OCI-M1 (cell line): ENCODE measurements around the gene MAPK13.
"Not testable (repeated sequence)": the region's sequence is repeated elsewhere in the genome, so short reads cannot be mapped to it uniquely, and the experiment has no call there.

Experiments used
- DNase-seq: peaks from one replicate; lab custom pipeline; 2025; lab: John Stamatoyannopoulos, UW

The MAPK13 gene

GRCh38 chr6:36114798-36115408, 15.4 kb upstream of the MAPK13 start:
- peak; percentile 72 for DNase-seq

GRCh38 chr6:36115412-36115811, 14.9 kb upstream of the MAPK13 start:
- no peak for DNase-seq

GRCh38 chr6:36116066-36116864, 14.0 kb upstream of the MAPK13 start:
- no peak for DNase-seq

GRCh38 chr6:36116943-36117342, 13.4 kb upstream of the MAPK13 start:
- peak; percentile 76 for DNase-seq

- peak; percentile 60 for DNase-seq
Observed at GRCh38 chr6:36117658-36118549, 12.4 kb upstream of the MAPK13 start.

GRCh38 chr6:36118550-36119107, 11.7 kb upstream of the MAPK13 start:
- peak; percentile 99 for DNase-seq

GRCh38 chr6:36119209-36119608, 11.1 kb upstream of the MAPK13 start:
- peak; percentile 58 for DNase-seq

- no peak for DNase-seq
Observed at GRCh38 chr6:36120018-36120417, 10.3 kb upstream of the MAPK13 start.

- DNase-seq: no peak
Observed at GRCh38 chr6:36120539-36120938, 9.8 kb upstream of the MAPK13 start.

GRCh38 chr6:36120979-36121786, 9.1 kb upstream of the MAPK13 start:
- DNase-seq: peak; percentile 77

- DNase-seq: no peak
Observed at GRCh38 chr6:36121787-36122494, 8.4 kb upstream of the MAPK13 start.

GRCh38 chr6:36122495-36123269, 7.6 kb upstream of the MAPK13 start:
- no peak for DNase-seq

GRCh38 chr6:36123270-36124139, 6.8 kb upstream of the MAPK13 start:
- peak; percentile 93 for DNase-seq

- DNase-seq: not testable (repeated sequence)
Observed at GRCh38 chr6:36124346-36124745, 6.0 kb upstream of the MAPK13 start.

GRCh38 chr6:36124881-36125280, 5.4 kb upstream of the MAPK13 start:
- DNase-seq: no peak

- DNase-seq: no peak
Observed at GRCh38 chr6:36125575-36125974, 4.7 kb upstream of the MAPK13 start.

GRCh38 chr6:36126121-36126520, 4.2 kb upstream of the MAPK13 start:
- no peak for DNase-seq

- DNase-seq: peak; percentile 21
Observed at GRCh38 chr6:36126553-36127458, 3.5 kb upstream of the MAPK13 start.
